Neural cell (in vitro differentiated cells): ENCODE data around the gene STAP2. TPM values are rescaled to one million over a fixed set of nuclear protein-coding genes. Genes with fewer than 3 reads are reported as not detected.
"Not testable (repeated sequence)": the region's sequence is repeated elsewhere in the genome, so short reads cannot be mapped to it uniquely, and the experiment has no call there.

ENCODE experiments used
- H2AFZ ChIP-seq: fragments of 200-600, 300-800 bp; sonication (generic), shearing (Covaris generic); 2 replicates; pipeline ENCODE4 v1.6.0; 2014; ENCODE audit warnings: low read depth, mild to moderate bottlenecking, antibody characterized with exemption, low read length, moderate library complexity
- H3F3A ChIP-seq: fragments of 200-600 bp; shearing (Covaris generic); 2 replicates; pipeline ENCODE4 v1.6.1; 2016; ENCODE audit warnings: mild to moderate bottlenecking, moderate library complexity, mixed read lengths, antibody characterized with exemption, low read length; ENCODE audit not compliant: insufficient read depth, poor library complexity, severe bottlenecking
- H3K27ac ChIP-seq: fragments of 200-600, 300-800 bp; sonication (generic), shearing (Covaris generic); 2 replicates; pipeline ENCODE4 v1.5.1; 2014; ENCODE audit warnings: mild to moderate bottlenecking, low read length, moderate library complexity
- H3K27me3 ChIP-seq: fragments of 300-800, 200-600 bp; sonication (generic), shearing (Covaris generic); 2 replicates; pipeline ENCODE4 v1.6.0; 2014; ENCODE audit warnings: mild to moderate bottlenecking, low read depth, low read length, moderate library complexity; ENCODE audit not compliant: insufficient read depth
- H3K36me3 ChIP-seq: fragments of 300-800, 200-600 bp; sonication (generic), shearing (Covaris generic); 2 replicates; pipeline ENCODE4 v1.5.1; 2014; ENCODE audit warnings: mild to moderate bottlenecking, antibody characterized with exemption, low read length, moderate library complexity; ENCODE audit not compliant: insufficient read depth
- H3K4me2 ChIP-seq: fragments of 300-800, 200-600 bp; sonication (generic), shearing (Covaris generic); 2 replicates; pipeline ENCODE4 v1.6.0; 2014; ENCODE audit warnings: mild to moderate bottlenecking, low read length
- H3K4me3 ChIP-seq: fragments of 300-800, 200-600 bp; sonication (generic), shearing (Covaris generic); 2 replicates; pipeline ENCODE4 v1.5.1; 2014; ENCODE audit warnings: mild to moderate bottlenecking, low read length, moderate library complexity
- H3K79me2 ChIP-seq: fragments of 200-600 bp; shearing (Covaris generic); replicated peaks from 2 replicates; pipeline ENCODE4 v1.6.0; 2014; ENCODE audit warnings: mild to moderate bottlenecking, low read length, moderate library complexity; ENCODE audit not compliant: insufficient read depth
- H3K9ac ChIP-seq: fragments of 300-800, 200-600 bp; sonication (generic), shearing (Covaris generic); 2 replicates; pipeline ENCODE4 v1.6.1; 2016; ENCODE audit warnings: mild to moderate bottlenecking, low read length, mixed read lengths
- H3K9me2 ChIP-seq: fragments of 200-600 bp; shearing (Covaris generic); 2 replicates; pipeline ENCODE4 v1.6.1; 2016; ENCODE audit warnings: mild to moderate bottlenecking, low read length, mixed read lengths; ENCODE audit not compliant: insufficient read depth
- H3K9me3 ChIP-seq: fragments of 200-600, 300-800 bp; sonication (generic), shearing (Covaris generic); 2 replicates; pipeline ENCODE4 v1.6.1; 2016; ENCODE audit warnings: mild to moderate bottlenecking, mixed run types, low read length, moderate library complexity, mixed read lengths
- H4K20me1 ChIP-seq: fragments of 200-600 bp; shearing (Covaris generic); 2 replicates; pipeline ENCODE4 v1.6.1; 2016; ENCODE audit warnings: mild to moderate bottlenecking, mixed run types; ENCODE audit not compliant: insufficient read depth
- EP300 ChIP-seq: fragments of 450-650 bp; conservative IDR thresholded peaks from 2 replicates; pipeline ENCODE4 v1.6.1; 2014; ENCODE audit warnings: antibody characterized with exemption, mild to moderate bottlenecking, moderate library complexity; ENCODE audit not compliant: poor library complexity, severe bottlenecking
- EZH2 ChIP-seq: fragments of 200-600, 300-800 bp; shearing (Covaris generic), sonication (generic); IDR thresholded peaks from 2 replicates; pipeline ENCODE4 v1.6.1; 2014; ENCODE audit warnings: antibody characterized with exemption, low read length, borderline replicate concordance, mild to moderate bottlenecking; ENCODE audit not compliant: insufficient read depth, poor library complexity, severe bottlenecking
- MXI1 ChIP-seq: fragments of 450-650 bp; conservative IDR thresholded peaks from 2 replicates; pipeline ENCODE4 v1.6.1; 2014; ENCODE audit warnings: antibody characterized with exemption, mild to moderate bottlenecking; ENCODE audit not compliant: poor library complexity, severe bottlenecking
- POLR2AphosphoS5 ChIP-seq: IDR thresholded peaks from 2 replicates; pipeline ENCODE4 v1.6.1; 2012
- RAD21 ChIP-seq: fragments of 450-650 bp; conservative IDR thresholded peaks from 2 replicates; pipeline ENCODE4 v1.6.1; 2014; ENCODE audit warnings: antibody characterized with exemption, mild to moderate bottlenecking, moderate library complexity
- REST ChIP-seq: IDR thresholded peaks from 2 replicates; pipeline ENCODE4 v1.6.1; 2012; ENCODE audit warnings: borderline replicate concordance
- SMC3 ChIP-seq: fragments of 450-650 bp; conservative IDR thresholded peaks from 2 replicates; pipeline ENCODE4 v1.6.1; 2014; ENCODE audit warnings: antibody characterized with exemption, mild to moderate bottlenecking, moderate library complexity; ENCODE audit not compliant: poor library complexity
- TAF1 ChIP-seq: IDR thresholded peaks from 2 replicates; pipeline ENCODE4 v1.6.1; 2012; ENCODE audit warnings: low read depth
- polyA plus RNA-seq: library from polyadenylated mRNA; depleted of rRNA; stranded (reverse); fragments of >200 nt; gene quantifications from 2 replicates; pipeline ENCODE4 v1.2.3, GENCODE V29; 2014
- TF ChIP-seq, protein P1 (sequence below): fragments of 450-650 bp; IDR thresholded peaks from 2 replicates; pipeline ENCODE4 v1.5.1; 2014; ENCODE audit warnings: antibody characterized with exemption, mild to moderate bottlenecking, moderate library complexity; ENCODE audit not compliant: poor library complexity, severe bottlenecking

Gene STAP2
- polyA plus RNA-seq, 1 donor from 2014 or later: 0.16 TPM

DNA sequence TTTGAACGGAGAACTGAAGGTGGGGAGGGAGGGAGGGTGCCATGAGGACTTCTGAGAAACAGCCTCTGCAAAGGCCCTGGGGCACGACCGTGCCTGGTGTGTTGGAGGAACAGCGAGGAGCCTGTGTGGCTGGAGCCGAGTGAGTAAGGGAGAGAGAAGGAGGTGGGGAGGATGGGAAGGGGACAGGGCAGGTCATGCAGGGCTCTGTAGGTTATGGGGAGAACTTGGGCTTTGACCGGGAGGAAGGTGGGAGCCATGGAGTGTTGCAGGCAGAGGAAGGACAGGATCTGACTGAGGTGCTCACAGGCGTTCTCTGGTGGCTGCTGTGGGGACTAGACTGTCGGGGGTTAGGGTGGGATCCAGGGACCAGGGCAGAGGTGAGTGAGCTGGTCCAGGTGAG lies 11.5 kb upstream of the STAP2 start:
- no peaks in the 10 kb centered on the region for H3K36me3 ChIP-seq
- no peak overlapping the region for H3K27ac ChIP-seq
- H3K9ac ChIP-seq: no peak overlapping the region
- H4K20me1 ChIP-seq: no peaks in the 10 kb centered on the region
- H2AFZ ChIP-seq: no peak overlapping the region
- TF ChIP-seq EP300 (no peak), SMC3 (no peak)
- H3K4me3 ChIP-seq: no peak overlapping the region
- no peaks in the 10 kb centered on the region for H3F3A ChIP-seq
- H3K9me3 ChIP-seq: no peaks in the 10 kb centered on the region
- H3K4me2 ChIP-seq: no peak overlapping the region
- H3K9me2 ChIP-seq: no peaks in the 10 kb centered on the region
- H3K79me2 ChIP-seq: no peaks in the 10 kb centered on the region
- no peaks in the 10 kb centered on the region for H3K27me3 ChIP-seq

DNA sequence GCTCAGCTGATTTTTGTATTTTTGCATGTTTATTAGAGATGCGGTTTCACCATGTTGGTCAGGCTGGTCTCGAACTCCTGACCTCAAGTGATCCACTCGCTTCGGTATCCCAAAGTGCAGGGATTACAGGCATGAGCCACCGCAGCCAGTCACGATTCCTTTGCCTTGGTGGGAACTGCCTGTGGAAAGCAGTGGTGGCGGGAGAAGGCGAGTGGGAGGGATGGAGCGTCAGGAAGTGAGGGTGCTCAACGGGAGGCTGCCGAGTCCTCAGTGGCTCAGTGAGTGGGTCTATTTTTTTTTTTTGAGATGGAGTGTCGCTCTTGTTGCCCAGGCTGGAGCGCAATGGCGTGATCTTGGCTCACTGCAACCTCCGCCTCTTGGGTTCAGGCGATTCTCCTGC lies 10.6 kb upstream of the STAP2 start:
- not testable (repeated sequence) for H2AFZ ChIP-seq, H3K9me2 ChIP-seq, H3K79me2 ChIP-seq, H3F3A ChIP-seq, H3K9ac ChIP-seq, H3K36me3 ChIP-seq, H4K20me1 ChIP-seq, H3K9me3 ChIP-seq, H3K4me2 ChIP-seq, H3K4me3 ChIP-seq, H3K27ac ChIP-seq, H3K27me3 ChIP-seq

DNA sequence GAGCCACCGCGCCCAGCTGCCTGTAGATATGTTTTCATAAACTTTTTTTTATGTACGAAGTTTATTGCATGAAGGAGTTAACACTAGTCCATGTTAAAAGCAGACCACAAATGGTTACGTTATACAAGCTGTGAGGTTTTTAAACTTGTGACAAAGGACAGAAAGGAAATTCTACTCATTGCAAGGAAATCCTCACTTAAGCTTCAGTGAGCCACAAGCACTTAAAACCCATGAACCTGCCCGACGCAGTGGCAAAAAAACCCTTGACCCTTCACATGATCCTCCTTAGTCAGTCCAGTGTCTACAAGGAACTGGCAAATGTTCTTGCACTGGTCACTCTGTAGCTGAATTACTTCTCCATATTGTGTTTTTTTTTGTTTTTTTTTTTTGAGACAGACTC lies 8.9 kb upstream of the STAP2 start:
- H3K4me2 ChIP-seq: no peak overlapping the region
- no peaks in the 10 kb centered on the region for H3K36me3 ChIP-seq
- H4K20me1 ChIP-seq: no peaks in the 10 kb centered on the region
- H3K9me2 ChIP-seq: no peaks in the 10 kb centered on the region
- no peak overlapping the region for H3K27ac ChIP-seq
- H3F3A ChIP-seq: no peaks in the 10 kb centered on the region
- peaks cover 6% of the 10 kb centered on the region for H3K79me2 ChIP-seq
- no peaks in the 10 kb centered on the region for H3K27me3 ChIP-seq
- no peak overlapping the region for H2AFZ ChIP-seq
- TF ChIP-seq, protein P1, sequence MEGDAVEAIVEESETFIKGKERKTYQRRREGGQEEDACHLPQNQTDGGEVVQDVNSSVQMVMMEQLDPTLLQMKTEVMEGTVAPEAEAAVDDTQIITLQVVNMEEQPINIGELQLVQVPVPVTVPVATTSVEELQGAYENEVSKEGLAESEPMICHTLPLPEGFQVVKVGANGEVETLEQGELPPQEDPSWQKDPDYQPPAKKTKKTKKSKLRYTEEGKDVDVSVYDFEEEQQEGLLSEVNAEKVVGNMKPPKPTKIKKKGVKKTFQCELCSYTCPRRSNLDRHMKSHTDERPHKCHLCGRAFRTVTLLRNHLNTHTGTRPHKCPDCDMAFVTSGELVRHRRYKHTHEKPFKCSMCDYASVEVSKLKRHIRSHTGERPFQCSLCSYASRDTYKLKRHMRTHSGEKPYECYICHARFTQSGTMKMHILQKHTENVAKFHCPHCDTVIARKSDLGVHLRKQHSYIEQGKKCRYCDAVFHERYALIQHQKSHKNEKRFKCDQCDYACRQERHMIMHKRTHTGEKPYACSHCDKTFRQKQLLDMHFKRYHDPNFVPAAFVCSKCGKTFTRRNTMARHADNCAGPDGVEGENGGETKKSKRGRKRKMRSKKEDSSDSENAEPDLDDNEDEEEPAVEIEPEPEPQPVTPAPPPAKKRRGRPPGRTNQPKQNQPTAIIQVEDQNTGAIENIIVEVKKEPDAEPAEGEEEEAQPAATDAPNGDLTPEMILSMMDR: no peak
- TF ChIP-seq SMC3 (no peak), MXI1 (no peak), POLR2AphosphoS5 (no peak), EZH2 (no peak), REST (no peak), TAF1 (no peak), RAD21 (no peak)
- H3K9me3 ChIP-seq: no peaks in the 10 kb centered on the region
- no peak overlapping the region for H3K4me3 ChIP-seq
- no peak overlapping the region for H3K9ac ChIP-seq
